ENCODE data around the gene APBB1IP. TPM values are rescaled to one million over a fixed set of nuclear protein-coding genes. Genes with fewer than 3 reads are reported as not detected.

Gene APBB1IP
- total and polyA plus RNA-seq, 12 donors, result 0.60 to 16.1 (median 7.8) TPM

DNA sequence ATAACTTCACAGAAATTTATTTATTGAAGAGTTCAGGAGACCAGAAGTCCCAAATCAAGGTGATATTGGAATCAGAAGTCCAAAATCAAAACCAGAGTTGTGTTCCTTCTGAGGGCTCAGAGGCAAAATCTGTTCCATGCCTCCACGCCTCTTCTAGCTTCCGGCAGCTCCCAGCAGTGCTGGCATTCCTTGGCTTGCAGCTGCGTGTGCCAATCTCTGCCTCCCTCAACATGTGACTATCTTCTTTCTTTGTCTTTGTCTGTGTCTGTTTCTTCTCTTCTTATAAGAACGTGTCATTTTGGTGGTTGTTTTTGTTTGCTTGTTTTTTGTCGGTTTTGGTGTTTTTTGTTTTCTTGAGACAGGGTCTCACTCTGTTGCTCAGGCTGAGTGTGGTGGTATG, 116.1 kb downstream of the APBB1IP start:
- no peak for TF ChIP-seq POLR2A (IDR thresholded peaks at IDR 0.05)
- TF ChIP-seq, protein P1, sequence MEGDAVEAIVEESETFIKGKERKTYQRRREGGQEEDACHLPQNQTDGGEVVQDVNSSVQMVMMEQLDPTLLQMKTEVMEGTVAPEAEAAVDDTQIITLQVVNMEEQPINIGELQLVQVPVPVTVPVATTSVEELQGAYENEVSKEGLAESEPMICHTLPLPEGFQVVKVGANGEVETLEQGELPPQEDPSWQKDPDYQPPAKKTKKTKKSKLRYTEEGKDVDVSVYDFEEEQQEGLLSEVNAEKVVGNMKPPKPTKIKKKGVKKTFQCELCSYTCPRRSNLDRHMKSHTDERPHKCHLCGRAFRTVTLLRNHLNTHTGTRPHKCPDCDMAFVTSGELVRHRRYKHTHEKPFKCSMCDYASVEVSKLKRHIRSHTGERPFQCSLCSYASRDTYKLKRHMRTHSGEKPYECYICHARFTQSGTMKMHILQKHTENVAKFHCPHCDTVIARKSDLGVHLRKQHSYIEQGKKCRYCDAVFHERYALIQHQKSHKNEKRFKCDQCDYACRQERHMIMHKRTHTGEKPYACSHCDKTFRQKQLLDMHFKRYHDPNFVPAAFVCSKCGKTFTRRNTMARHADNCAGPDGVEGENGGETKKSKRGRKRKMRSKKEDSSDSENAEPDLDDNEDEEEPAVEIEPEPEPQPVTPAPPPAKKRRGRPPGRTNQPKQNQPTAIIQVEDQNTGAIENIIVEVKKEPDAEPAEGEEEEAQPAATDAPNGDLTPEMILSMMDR (IDR thresholded peaks at IDR 0.05), result no peak
- Histone ChIP-seq H3K27me3 (no peaks in the 10 kb centered on the region), H3K9me3 (replicated peaks in 1 of 3) (peaks cover 0 to 10% (median 6%) of the 10 kb centered on the region in 3 donors), H3K27ac (no peak overlapping the region), H3K4me1 (replicated peaks in 1 of 2) (no peaks in the 10 kb centered on the region), H3K36me3 (replicated peaks in 1 of 2) (no peaks in the 10 kb centered on the region), H3K4me3 (no peak overlapping the region)
- DNase-seq, result no peak
- WGBS, 4 donors, result 81 to 89% (median 86%) methylated on average over 5 of the region's 5 CpGs
- intact Hi-C loops (cut with DNase I), result loop anchor here (10.0 kb wide), 2 partner anchors 219 to 679 kb away; no protein-coding TSS in a partner anchor

DNA sequence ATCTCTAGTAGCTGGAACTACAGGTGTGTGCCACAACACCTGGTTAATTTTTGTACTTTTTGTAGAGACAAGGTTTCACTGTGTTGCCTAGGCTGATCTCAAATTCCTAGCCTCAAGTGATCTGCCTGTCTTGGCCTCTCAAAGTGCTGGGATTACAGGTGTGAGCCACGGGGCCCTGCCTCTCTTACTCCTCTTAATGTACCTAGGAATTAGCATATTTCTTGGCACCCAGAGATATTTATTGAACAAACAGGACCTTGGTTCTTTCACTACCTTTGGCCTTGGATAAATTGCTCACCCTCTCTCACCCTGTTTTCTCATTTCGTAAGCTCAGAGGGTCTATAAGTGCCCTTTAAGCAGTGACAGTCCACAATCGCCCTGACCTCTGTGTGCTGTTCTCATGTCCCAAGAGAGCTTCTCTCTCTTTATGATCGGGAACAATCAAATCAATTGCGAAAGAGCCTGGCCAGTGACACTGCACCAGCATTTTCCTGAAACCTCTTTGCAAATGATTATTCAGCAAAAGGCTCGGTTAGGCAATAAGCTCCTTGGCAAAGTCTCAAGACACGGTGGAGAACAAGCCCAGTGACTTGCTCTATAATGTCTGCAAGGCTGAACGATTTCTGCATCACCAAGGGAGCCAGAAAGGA, 117.7 kb downstream of the APBB1IP start:
- peak; percentile 24 to 90 (median 82) for DNase-seq
- TF ChIP-seq, protein P1 (IDR thresholded peaks at IDR 0.05), result no peak
- no peak for TF ChIP-seq POLR2A (IDR thresholded peaks at IDR 0.05)
- Histone ChIP-seq H3K27me3 (no peaks in the 10 kb centered on the region), H3K27ac (peak overlapping the region in 1 of 5 donors; percentile 77), H3K4me1 (replicated peaks in 1 of 2) (no peaks in the 10 kb centered on the region), H3K4me3 (no peak overlapping the region), H3K9me3 (replicated peaks in 1 of 3) (no peaks in the 10 kb centered on the region), H3K36me3 (replicated peaks in 1 of 2) (no peaks in the 10 kb centered on the region)
- intact Hi-C loops (cut with DNase I), result loop anchor here (10.0 kb wide), 2 partner anchors 221 to 681 kb away; no protein-coding TSS in a partner anchor
- 15 to 36% (median 28%) methylated on average over 8 of the region's 8 CpGs for WGBS, 4 donors

DNA sequence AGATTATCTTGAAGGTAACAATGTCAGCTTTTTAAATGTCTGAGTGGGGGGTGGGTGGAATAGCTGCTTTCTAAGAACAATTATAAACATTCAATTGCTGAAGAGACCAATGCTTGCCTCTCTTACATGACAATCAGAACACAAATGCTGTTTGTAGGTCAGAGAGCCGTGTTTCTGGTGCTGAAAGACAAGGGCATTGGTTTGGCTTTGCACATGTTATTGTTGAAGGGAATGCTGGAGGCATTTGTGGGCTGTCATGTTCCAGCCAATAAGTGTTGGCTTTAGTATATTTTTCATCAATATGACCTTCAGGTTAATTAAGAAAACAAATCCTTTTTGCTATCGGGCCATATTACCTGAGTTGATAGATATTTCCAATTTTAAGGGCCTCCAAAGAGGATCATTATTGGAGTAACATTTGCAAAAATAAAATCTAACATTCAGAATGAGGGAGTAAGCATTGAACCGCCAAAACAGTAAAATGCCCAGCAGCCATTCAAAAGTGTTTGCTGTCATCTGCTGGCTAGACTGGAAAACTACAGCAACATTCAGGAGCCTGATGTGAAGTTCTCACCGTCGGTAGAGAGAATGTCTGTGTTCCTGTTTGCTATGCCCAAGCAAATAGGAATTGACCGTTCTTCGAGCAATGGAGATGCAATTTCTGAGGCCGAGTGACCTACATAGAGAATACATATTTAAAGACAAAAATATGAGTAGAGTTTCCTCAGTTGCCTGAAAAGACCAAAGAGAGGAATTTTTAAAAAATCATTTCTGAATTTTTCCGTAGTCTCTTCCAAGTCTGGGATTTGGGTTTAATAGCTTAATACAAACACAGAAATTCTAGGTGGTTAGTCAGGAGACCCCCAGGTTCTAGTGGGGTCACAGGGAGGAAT, 118.9 kb downstream of the APBB1IP start:
- intact Hi-C loops (cut with DNase I), result loop anchor here (10.0 kb wide), 2 partner anchors 222 to 682 kb away; no protein-coding TSS in a partner anchor
- WGBS, 4 donors, result 16 to 21% (median 19%) methylated on average over 9 of the region's 9 CpGs
- no peak overlapping the region for H3K27ac ChIP-seq
- H3K9me3 ChIP-seq (replicated peaks in 1 of 3), result no peaks in the 10 kb centered on the region
- no peaks in the 10 kb centered on the region for H3K27me3 ChIP-seq
- TF ChIP-seq, protein P1 (IDR thresholded peaks at IDR 0.05), result peak; percentile 60 to 98 (median 84)
- TF ChIP-seq POLR2A (IDR thresholded peaks at IDR 0.05), result no peak
- no peaks in the 10 kb centered on the region for H3K36me3 ChIP-seq (replicated peaks in 1 of 2)
- H3K4me3 ChIP-seq, result no peak overlapping the region
- peak; percentile 26 to 63 (median 35) for DNase-seq
- H3K4me1 ChIP-seq (replicated peaks in 1 of 2), result no peaks in the 10 kb centered on the region

DNA sequence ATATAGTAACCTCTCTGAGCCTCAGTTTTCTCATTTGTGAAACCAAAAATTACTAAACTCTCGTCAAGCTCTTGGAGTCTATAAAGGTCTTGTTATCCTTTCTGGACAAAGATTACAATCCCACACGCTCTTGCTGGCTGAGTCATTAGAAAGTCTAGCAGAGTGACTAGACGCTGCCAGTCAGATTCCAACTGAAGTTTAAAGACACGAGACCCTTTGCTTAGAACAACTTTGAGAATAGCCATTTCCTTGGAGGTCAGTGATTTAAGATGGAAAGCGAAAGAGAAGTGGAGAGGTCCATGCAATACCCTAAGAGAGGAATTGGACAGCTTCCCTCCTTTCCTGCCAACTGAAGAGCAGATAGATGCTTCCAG, 119.5 kb downstream of the APBB1IP start:
- no peak for DNase-seq
- Histone ChIP-seq H3K27me3 (no peaks in the 10 kb centered on the region), H3K9me3 (replicated peaks in 1 of 3) (no peaks in the 10 kb centered on the region), H3K4me1 (replicated peaks in 1 of 2) (no peaks in the 10 kb centered on the region), H3K4me3 (no peak overlapping the region), H3K27ac (no peak overlapping the region), H3K36me3 (replicated peaks in 1 of 2) (no peaks in the 10 kb centered on the region)
- 42 to 49% (median 45%) methylated on average over 5 of the region's 5 CpGs for WGBS, 4 donors
- TF ChIP-seq POLR2A (IDR thresholded peaks at IDR 0.05), result no peak
- TF ChIP-seq, protein P1 (IDR thresholded peaks at IDR 0.05), result no peak
- intact Hi-C loops (cut with DNase I), result loop anchor here (10.0 kb wide), 2 partner anchors 223 to 683 kb away; no protein-coding TSS in a partner anchor
